HCT116 (cell line): ENCODE data around the gene PDE4B. TPM values are rescaled to one million over a fixed set of nuclear protein-coding genes. Genes with fewer than 3 reads are reported as not detected.

Experiments
- ATAC-seq: fragments of 200-7000 bp; cut with Tn5 transposase; 2 replicates; pipeline ENCODE4 v1.9.1; 2020; ENCODE audit warnings: mild to moderate bottlenecking, moderate library complexity
- BruUV-seq: library from RNA; stranded (reverse); fragments of 400-500 nt; replicated peaks from 2 replicates; lab custom pipeline; 2021; lab: Mats Ljungman, UMichigan
- CTCF ChIA-PET: fragments of 300-600 bp; sonication (Branson Sonifier 250); formaldehyde crosslinking; loops from one replicate; lab custom pipeline; 2021; ENCODE audit warnings: antibody characterized with exemption; lab: Charles Lee
- POLR2A ChIA-PET: fragments of 300-600, 350-600 bp; sonication (Branson Sonifier 250); formaldehyde crosslinking; loops from one replicate; lab custom pipeline; 2021; ENCODE audit warnings: antibody characterized with exemption; lab: Charles Lee
- RAD21 ChIA-PET, 2 experiments: fragments of 300-600 bp; sonication (Branson Sonifier 250); formaldehyde crosslinking; loops; one replicate each; lab custom pipeline; 2023; ENCODE audit warnings: low total read pairs in 2 of 2; ENCODE audit not compliant: uncharacterized antibody in 2 of 2, unreplicated experiment in 2 of 2, low non-redundant PET in 1 of 2; lab: Charles Lee
- DNase-seq: peaks from one replicate; pipeline ENCODE4 v3.0.0-alpha.2; 2010; ENCODE audit warnings: low read depth, low spot score
- H2AFZ ChIP-seq: fragments of 200-600 bp; shearing (Covaris generic), sonication (generic); 2 replicates; pipeline ENCODE4 v1.6.1; 2017; ENCODE audit warnings: low read depth, mixed run types, mixed read lengths, antibody characterized with exemption, low read length; ENCODE audit not compliant: poor library complexity, severe bottlenecking
- H3K27ac ChIP-seq: 2 replicates; pipeline ENCODE4 v1.5.1; 2012; ENCODE audit warnings: low read depth, low read length
- H3K27me3 ChIP-seq: fragments of 200-600 bp; sonication (generic); 2 replicates; pipeline ENCODE4 v1.6.1; 2016; ENCODE audit warnings: mixed run types, low read length, mixed read lengths; ENCODE audit not compliant: insufficient read depth
- H3K36me3 ChIP-seq, 2 experiments: fragments of 200-500 bp in 1 of 2; fragments of 200-600 bp in 1 of 2; sonication (Bioruptor generic) in 1 of 2; sonication (generic) in 1 of 2; 2 replicates each; pipeline versions ENCODE4 v1.5.1 to v1.6.1; 2014 to 2016; ENCODE audit warnings: low read length in 2 of 2, inconsistent platforms in 1 of 2, mixed read lengths in 1 of 2, mixed run types in 1 of 2; ENCODE audit not compliant: insufficient read depth in 2 of 2, control insufficient read depth in 1 of 2
- H3K4me1 ChIP-seq, 2 experiments: fragments of 200-600 bp in 1 of 2; sonication (generic) in 1 of 2; 2 replicates each; pipeline versions ENCODE4 v1.5.1 to v1.6.1; 2012 to 2017; ENCODE audit warnings: low read length in 2 of 2, inconsistent platforms in 1 of 2, mild to moderate bottlenecking in 1 of 2, mixed read lengths in 1 of 2, mixed run types in 1 of 2, moderate library complexity in 1 of 2; ENCODE audit not compliant: insufficient read depth in 2 of 2, control insufficient read depth in 1 of 2
- H3K4me2 ChIP-seq: fragments of 200-600 bp; sonication (generic); 2 replicates; pipeline ENCODE4 v1.6.1; 2017; ENCODE audit warnings: mixed run types, low read length, mixed read lengths
- H3K4me3 ChIP-seq, 2 experiments: fragments of 200-600 bp in 1 of 2; sonication (generic) in 1 of 2; replicated peaks in 1 of 2; 2 replicates each; pipeline ENCODE4 v1.5.1; 2011 to 2016; ENCODE audit warnings: low read length in 2 of 2, control low read depth in 1 of 2, low read depth in 1 of 2, mild to moderate bottlenecking in 1 of 2, mixed read lengths in 1 of 2, mixed run types in 1 of 2
- H3K79me2 ChIP-seq: fragments of 200-600 bp; sonication (generic); 2 replicates; pipeline ENCODE4 v1.6.1; 2017; ENCODE audit warnings: mild to moderate bottlenecking, mixed run types, low read length, moderate library complexity, mixed read lengths; ENCODE audit not compliant: insufficient read depth
- H3K9ac ChIP-seq: fragments of 200-600 bp; sonication (generic); 2 replicates; pipeline ENCODE4 v1.6.1; 2016; ENCODE audit warnings: low read length, mixed read lengths
- H3K9me2 ChIP-seq: fragments of 200-600 bp; sonication (generic), shearing (Covaris generic); 2 replicates; pipeline ENCODE4 v1.6.1; 2017; ENCODE audit warnings: mixed run types, mild to moderate bottlenecking, moderate library complexity; ENCODE audit not compliant: insufficient read depth
- H3K9me3 ChIP-seq, 2 experiments: fragments of 200-500 bp in 1 of 2; fragments of 200-600 bp in 1 of 2; sonication (Bioruptor generic) in 1 of 2; sonication (generic) in 1 of 2; 2 replicates each; pipeline ENCODE4 v1.6.1; 2014 to 2017; ENCODE audit warnings: low read length in 2 of 2, mixed read lengths in 2 of 2, inconsistent platforms in 1 of 2, low read depth in 1 of 2, mild to moderate bottlenecking in 1 of 2, mixed run types in 1 of 2, moderate library complexity in 1 of 2; ENCODE audit not compliant: control insufficient read depth in 1 of 2, insufficient read depth in 1 of 2
- H4K20me1 ChIP-seq: fragments of 200-600 bp; sonication (generic), shearing (Covaris generic); 2 replicates; pipeline ENCODE4 v1.6.1; 2017; ENCODE audit warnings: mixed run types, mild to moderate bottlenecking, moderate library complexity; ENCODE audit not compliant: insufficient read depth
- CBX3 ChIP-seq: IDR thresholded peaks from 2 replicates; pipeline ENCODE4 v1.6.1; 2012; ENCODE audit warnings: low read depth
- CEBPB ChIP-seq: IDR thresholded peaks from 2 replicates; pipeline ENCODE4 v1.6.1; 2012; ENCODE audit warnings: low read depth
- EZH2 ChIP-seq: fragments of 200-600 bp; sonication (generic); IDR thresholded peaks from 2 replicates; pipeline ENCODE4 v1.6.1; 2017; ENCODE audit warnings: antibody characterized with exemption, mixed run types
- EZH2phosphoT487 ChIP-seq: fragments of 200-600 bp; IDR thresholded peaks from 2 replicates; pipeline ENCODE4 v1.6.1; 2018; ENCODE audit warnings: antibody characterized with exemption, borderline replicate concordance
- FOSL1 ChIP-seq: IDR thresholded peaks from 2 replicates; pipeline ENCODE4 v1.6.1; 2012; ENCODE audit warnings: low read depth
- JUND ChIP-seq: IDR thresholded peaks from 2 replicates; pipeline ENCODE4 v1.6.1; 2012
- POLR2A ChIP-seq: IDR thresholded peaks from 2 replicates; pipeline ENCODE4 v1.7.0; 2011; ENCODE audit warnings: borderline replicate concordance; ENCODE audit not compliant: insufficient read depth, insufficient read length; ENCODE audit errors: extremely low read depth
- POLR2AphosphoS5 ChIP-seq: IDR thresholded peaks from 2 replicates; pipeline ENCODE4 v1.6.1; 2011; ENCODE audit warnings: mild to moderate bottlenecking, low read depth, low read length, moderate library complexity
- RAD21 ChIP-seq: IDR thresholded peaks from 2 replicates; pipeline ENCODE4 v1.6.1; 2012; ENCODE audit warnings: low read depth, mild to moderate bottlenecking
- SRF ChIP-seq: IDR thresholded peaks from 2 replicates; pipeline ENCODE4 v1.6.1; 2012; ENCODE audit warnings: low read depth
- TCF7L2 ChIP-seq: IDR thresholded peaks from 2 replicates; pipeline ENCODE4 v1.7.0; 2011; ENCODE audit warnings: borderline replicate concordance, inconsistent platforms; ENCODE audit not compliant: insufficient read depth, insufficient read length; ENCODE audit errors: extremely low read depth
- YY1 ChIP-seq: IDR thresholded peaks from 2 replicates; pipeline ENCODE4 v1.6.1; 2011; ENCODE audit warnings: low read length, low read depth, moderate library complexity, mild to moderate bottlenecking; ENCODE audit not compliant: insufficient replicate concordance; ENCODE audit errors: extremely low read depth
- ZFX ChIP-seq: fragments of 450-650 bp; IDR thresholded peaks from 2 replicates; pipeline ENCODE4 v1.6.1; 2017
- ZNF274 ChIP-seq: fragments of 200-500 bp; sonication (Bioruptor generic); IDR thresholded peaks from 2 replicates; pipeline ENCODE4 v1.6.1; 2014; ENCODE audit warnings: mild to moderate bottlenecking, low read depth, low read length, inconsistent platforms
- intact Hi-C: fragments of 100-400 bp; cut with micrococcal nuclease; formaldehyde crosslinking; loops from 2 replicates; pipeline ENCODE4 v1.10.0; 2022
- total RNA-seq: library from RNA; stranded (reverse); gene quantifications from one replicate; pipeline ENCODE4 v1.2.1, GENCODE V29; 2021; ENCODE audit not compliant: unreplicated experiment
- TF ChIP-seq, protein P1 (sequence below): IDR thresholded peaks from 2 replicates; pipeline ENCODE4 v1.6.1; 2012
- TF ChIP-seq, protein P2 (sequence below), 3 experiments: fragments of 200-600 bp in 1 of 3; sonication (generic) in 1 of 3; IDR thresholded peaks in 2 of 3; conservative IDR thresholded peaks in 1 of 3; 2 replicates each; pipeline ENCODE4 v1.5.1; 2012 to 2017; ENCODE audit warnings: low read depth in 2 of 3, low read length in 2 of 3, antibody characterized with exemption in 1 of 3, borderline replicate concordance in 1 of 3, control low read depth in 1 of 3, mild to moderate bottlenecking in 1 of 3, mixed read lengths in 1 of 3, mixed run types in 1 of 3, moderate library complexity in 1 of 3; ENCODE audit not compliant: insufficient read depth in 1 of 3
- TF ChIP-seq, protein P3 (sequence below): IDR thresholded peaks from 2 replicates; pipeline ENCODE4 v1.6.1; 2011; ENCODE audit warnings: mild to moderate bottlenecking, low read length, moderate library complexity; ENCODE audit not compliant: insufficient replicate concordance; ENCODE audit errors: extremely low read depth
- TF ChIP-seq, protein P4 (sequence below): IDR thresholded peaks from 2 replicates; pipeline ENCODE4 v1.6.1; 2012; ENCODE audit warnings: low read depth

The PDE4B gene
- total RNA-seq, 1 experiment from 2014 or later = 76.9 TPM

DNA sequence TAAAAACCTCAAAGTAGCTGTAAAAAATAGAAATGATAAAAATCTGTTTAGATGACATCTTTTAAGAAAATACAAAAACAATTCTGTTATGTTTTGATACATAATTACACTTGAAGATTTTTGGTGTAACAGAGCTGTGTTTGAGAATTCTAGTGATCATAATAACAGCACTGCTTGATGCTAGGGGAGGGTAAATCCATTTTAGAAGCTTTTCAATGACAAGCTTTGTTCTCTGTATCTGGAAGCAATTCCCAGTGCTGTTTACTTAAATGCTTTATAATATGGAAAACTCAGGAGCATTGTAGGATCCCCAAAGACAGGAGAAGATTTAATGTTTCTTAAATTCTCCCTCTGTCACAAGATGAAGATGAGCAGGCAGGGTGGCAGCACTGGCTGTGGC, 359.3 kb downstream of the PDE4B start:
- BruUV-seq = no TSS peak
- Histone ChIP-seq H3K4me2 (no peak overlapping the region), H3K79me2 (no peaks in the 10 kb centered on the region), H3K9me2 (no peaks in the 10 kb centered on the region), H3K36me3 (no peaks in the 10 kb centered on the region), H3K9me3 (no peaks in the 10 kb centered on the region), H3K4me3 (no peak overlapping the region), H2AFZ (no peak overlapping the region), H3K27me3 (0 out of 2 replicates have a peak, but pooled peaks cover 10% of the 10 kb centered on the region), H3K27ac (no peak overlapping the region), H4K20me1 (no peaks in the 10 kb centered on the region), H3K4me1 (no peaks in the 10 kb centered on the region), H3K9ac (no peak overlapping the region)
- DNase-seq = no peak
- CTCF ChIA-PET = no interaction called here
- no peak for ATAC-seq
- TF ChIP-seq FOSL1 = no peak
- no peak for TF ChIP-seq CEBPB
- no peak for TF ChIP-seq JUND
- TF ChIP-seq TCF7L2 = no peak
- TF ChIP-seq, protein P1, sequence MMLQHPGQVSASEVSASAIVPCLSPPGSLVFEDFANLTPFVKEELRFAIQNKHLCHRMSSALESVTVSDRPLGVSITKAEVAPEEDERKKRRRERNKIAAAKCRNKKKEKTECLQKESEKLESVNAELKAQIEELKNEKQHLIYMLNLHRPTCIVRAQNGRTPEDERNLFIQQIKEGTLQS = no peak
- no peak for TF ChIP-seq EZH2phosphoT487
- TF ChIP-seq, protein P2, sequence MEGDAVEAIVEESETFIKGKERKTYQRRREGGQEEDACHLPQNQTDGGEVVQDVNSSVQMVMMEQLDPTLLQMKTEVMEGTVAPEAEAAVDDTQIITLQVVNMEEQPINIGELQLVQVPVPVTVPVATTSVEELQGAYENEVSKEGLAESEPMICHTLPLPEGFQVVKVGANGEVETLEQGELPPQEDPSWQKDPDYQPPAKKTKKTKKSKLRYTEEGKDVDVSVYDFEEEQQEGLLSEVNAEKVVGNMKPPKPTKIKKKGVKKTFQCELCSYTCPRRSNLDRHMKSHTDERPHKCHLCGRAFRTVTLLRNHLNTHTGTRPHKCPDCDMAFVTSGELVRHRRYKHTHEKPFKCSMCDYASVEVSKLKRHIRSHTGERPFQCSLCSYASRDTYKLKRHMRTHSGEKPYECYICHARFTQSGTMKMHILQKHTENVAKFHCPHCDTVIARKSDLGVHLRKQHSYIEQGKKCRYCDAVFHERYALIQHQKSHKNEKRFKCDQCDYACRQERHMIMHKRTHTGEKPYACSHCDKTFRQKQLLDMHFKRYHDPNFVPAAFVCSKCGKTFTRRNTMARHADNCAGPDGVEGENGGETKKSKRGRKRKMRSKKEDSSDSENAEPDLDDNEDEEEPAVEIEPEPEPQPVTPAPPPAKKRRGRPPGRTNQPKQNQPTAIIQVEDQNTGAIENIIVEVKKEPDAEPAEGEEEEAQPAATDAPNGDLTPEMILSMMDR (IDR thresholded peaks at IDR 0.05 in 2 of 3, conservative IDR thresholded peaks at IDR 0.05 in 1 of 3; ENCODE audit: borderline replicate concordance in 1 of 3, insufficient read depth in 1 of 3, low read depth in 2 of 3, low read length in 2 of 3) = no peak
- TF ChIP-seq CBX3 = no peak
- TF ChIP-seq POLR2A = no peak
- no peak for TF ChIP-seq POLR2AphosphoS5
- TF ChIP-seq YY1 = no peak
- no peak for TF ChIP-seq RAD21
- TF ChIP-seq SRF = no peak
- no peak for TF ChIP-seq EZH2
- TF ChIP-seq, protein P3, sequence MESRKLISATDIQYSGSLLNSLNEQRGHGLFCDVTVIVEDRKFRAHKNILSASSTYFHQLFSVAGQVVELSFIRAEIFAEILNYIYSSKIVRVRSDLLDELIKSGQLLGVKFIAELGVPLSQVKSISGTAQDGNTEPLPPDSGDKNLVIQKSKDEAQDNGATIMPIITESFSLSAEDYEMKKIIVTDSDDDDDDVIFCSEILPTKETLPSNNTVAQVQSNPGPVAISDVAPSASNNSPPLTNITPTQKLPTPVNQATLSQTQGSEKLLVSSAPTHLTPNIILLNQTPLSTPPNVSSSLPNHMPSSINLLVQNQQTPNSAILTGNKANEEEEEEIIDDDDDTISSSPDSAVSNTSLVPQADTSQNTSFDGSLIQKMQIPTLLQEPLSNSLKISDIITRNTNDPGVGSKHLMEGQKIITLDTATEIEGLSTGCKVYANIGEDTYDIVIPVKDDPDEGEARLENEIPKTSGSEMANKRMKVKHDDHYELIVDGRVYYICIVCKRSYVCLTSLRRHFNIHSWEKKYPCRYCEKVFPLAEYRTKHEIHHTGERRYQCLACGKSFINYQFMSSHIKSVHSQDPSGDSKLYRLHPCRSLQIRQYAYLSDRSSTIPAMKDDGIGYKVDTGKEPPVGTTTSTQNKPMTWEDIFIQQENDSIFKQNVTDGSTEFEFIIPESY = no peak
- TF ChIP-seq, protein P4, sequence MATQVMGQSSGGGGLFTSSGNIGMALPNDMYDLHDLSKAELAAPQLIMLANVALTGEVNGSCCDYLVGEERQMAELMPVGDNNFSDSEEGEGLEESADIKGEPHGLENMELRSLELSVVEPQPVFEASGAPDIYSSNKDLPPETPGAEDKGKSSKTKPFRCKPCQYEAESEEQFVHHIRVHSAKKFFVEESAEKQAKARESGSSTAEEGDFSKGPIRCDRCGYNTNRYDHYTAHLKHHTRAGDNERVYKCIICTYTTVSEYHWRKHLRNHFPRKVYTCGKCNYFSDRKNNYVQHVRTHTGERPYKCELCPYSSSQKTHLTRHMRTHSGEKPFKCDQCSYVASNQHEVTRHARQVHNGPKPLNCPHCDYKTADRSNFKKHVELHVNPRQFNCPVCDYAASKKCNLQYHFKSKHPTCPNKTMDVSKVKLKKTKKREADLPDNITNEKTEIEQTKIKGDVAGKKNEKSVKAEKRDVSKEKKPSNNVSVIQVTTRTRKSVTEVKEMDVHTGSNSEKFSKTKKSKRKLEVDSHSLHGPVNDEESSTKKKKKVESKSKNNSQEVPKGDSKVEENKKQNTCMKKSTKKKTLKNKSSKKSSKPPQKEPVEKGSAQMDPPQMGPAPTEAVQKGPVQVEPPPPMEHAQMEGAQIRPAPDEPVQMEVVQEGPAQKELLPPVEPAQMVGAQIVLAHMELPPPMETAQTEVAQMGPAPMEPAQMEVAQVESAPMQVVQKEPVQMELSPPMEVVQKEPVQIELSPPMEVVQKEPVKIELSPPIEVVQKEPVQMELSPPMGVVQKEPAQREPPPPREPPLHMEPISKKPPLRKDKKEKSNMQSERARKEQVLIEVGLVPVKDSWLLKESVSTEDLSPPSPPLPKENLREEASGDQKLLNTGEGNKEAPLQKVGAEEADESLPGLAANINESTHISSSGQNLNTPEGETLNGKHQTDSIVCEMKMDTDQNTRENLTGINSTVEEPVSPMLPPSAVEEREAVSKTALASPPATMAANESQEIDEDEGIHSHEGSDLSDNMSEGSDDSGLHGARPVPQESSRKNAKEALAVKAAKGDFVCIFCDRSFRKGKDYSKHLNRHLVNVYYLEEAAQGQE = no peak
- TF ChIP-seq ZNF274 = no peak
- TF ChIP-seq ZFX = no peak
- RAD21 ChIA-PET = no interaction called here
- intact Hi-C loops = no loop called here
- POLR2A ChIA-PET = no interaction called here
